Pulmonary artery endothelial cell (primary cell): ENCODE results near the gene AMZ2. TPM values are rescaled to one million over a fixed set of nuclear protein-coding genes. Genes with fewer than 3 reads are reported as not detected.

Source experiments
- DNase-seq: peaks from one replicate; pipeline ENCODE4 v3.0.0-alpha.2; 2011; ENCODE audit warnings: low read depth, low spot score
- total RNA-seq: library from RNA; depleted of rRNA; stranded (reverse); fragments of >200 nt; gene quantifications from 2 replicates; pipeline ENCODE4 v1.2.3, GENCODE V29; 2014

The AMZ2 gene
- total RNA-seq, 1 donor from 2014 or later = 52.4 TPM

- DNase-seq = no peak
Measured at GRCh38 chr17:68290955-68291835, 43.4 kb downstream of the AMZ2 start, which contains the start of the genes ARSG and SLC16A6. Gene ARSG, plus strand, starts transcription at chr17:68291495. Its CDS starts 15,999 bp downstream, at chr17:68307494. Gene SLC16A6, minus strand, starts transcription at chr17:68291127. Its CDS starts 12,807 bp downstream, at chr17:68278320.

GRCh38 chr17:68291836-68292688 is 44.2 kb downstream of the AMZ2 start:
- no peak for DNase-seq

- no peak for DNase-seq
Measured at GRCh38 chr17:68292689-68293040, 44.8 kb downstream of the AMZ2 start.

GRCh38 chr17:68293490-68294195 is 45.8 kb downstream of the AMZ2 start:
- DNase-seq = no peak

- DNase-seq = no peak
Measured at GRCh38 chr17:68294196-68294555, 46.3 kb downstream of the AMZ2 start.

GRCh38 chr17:68294617-68295016 is 46.8 kb downstream of the AMZ2 start:
- no peak for DNase-seq

- DNase-seq = no peak
Measured at GRCh38 chr17:68295086-68295485, 47.2 kb downstream of the AMZ2 start.

GRCh38 chr17:68296217-68297191 is 48.7 kb downstream of the AMZ2 start:
- DNase-seq = no peak

GRCh38 chr17:68297195-68297594 is 49.4 kb downstream of the AMZ2 start:
- DNase-seq = no peak

- DNase-seq = no peak
Measured at GRCh38 chr17:68298601-68299000, 50.8 kb downstream of the AMZ2 start.

- no peak for DNase-seq
Measured at GRCh38 chr17:68299817-68300216, 52.0 kb downstream of the AMZ2 start.

GRCh38 chr17:68301438-68301959 is 53.7 kb downstream of the AMZ2 start:
- DNase-seq = no peak

- DNase-seq = peak; percentile 87
Measured at GRCh38 chr17:68302066-68302564, 54.3 kb downstream of the AMZ2 start.

- no peak for DNase-seq
Measured at GRCh38 chr17:68302666-68303065, 54.8 kb downstream of the AMZ2 start.

- DNase-seq = no peak
Measured at GRCh38 chr17:68304706-68305105, 56.9 kb downstream of the AMZ2 start.

GRCh38 chr17:68305142-68305541 is 57.3 kb downstream of the AMZ2 start:
- no peak for DNase-seq
